Esophagus squamous epithelium (tissue), 4 donors: ENCODE measurements around the gene PCBD1.

ENCODE experiments used
- CTCF ChIP-seq, 6 experiments: fragments of 450-650 bp in 4 of 6; fragments of 200-600 bp in 2 of 6; sonication (generic) in 2 of 6; IDR thresholded peaks; one replicate each; pipeline ENCODE4 v1.5.1; 2016 to 2019; ENCODE audit warnings: antibody characterized with exemption in 6 of 6, mild to moderate bottlenecking in 4 of 6, moderate library complexity in 4 of 6
- POLR2A ChIP-seq, 4 donors: fragments of 450-650 bp; IDR thresholded peaks; one replicate each; pipeline ENCODE4 v1.6.1; 2017; ENCODE audit warnings: antibody characterized with exemption in 4 of 4, mild to moderate bottlenecking in 4 of 4, moderate library complexity in 3 of 4

GRCh38 chr10:70932392-70933196, 44.2 kb upstream of the PCBD1 start:
- no peak for TF ChIP-seq POLR2A (IDR thresholded peaks at IDR 0.05)
- no peak for TF ChIP-seq CTCF (IDR thresholded peaks at IDR 0.05)
